HG03457 (cell line): ENCODE results near the gene SASH1.

Source experiments
- ATAC-seq: cut with Tn5 transposase; IDR thresholded peaks from one replicate; pipeline ENCODE4 v1.9.1; 2021; ENCODE audit warnings: moderate number of reproducible peaks; ENCODE audit not compliant: unreplicated experiment

Gene SASH1

GRCh38 chr6:148430897-148431296 lies 88.3 kb downstream of the SASH1 start:
- ATAC-seq, result no peak

- ATAC-seq, result no peak
Observed at GRCh38 chr6:148431413-148431812, 88.8 kb downstream of the SASH1 start.

GRCh38 chr6:148431840-148432239 lies 89.2 kb downstream of the SASH1 start:
- no peak for ATAC-seq

GRCh38 chr6:148432462-148433195 lies 90.0 kb downstream of the SASH1 start:
- no peak for ATAC-seq

- ATAC-seq, result no peak
Observed at GRCh38 chr6:148435386-148435785, 92.7 kb downstream of the SASH1 start.

- no peak for ATAC-seq
Observed at GRCh38 chr6:148436466-148436865, 93.8 kb downstream of the SASH1 start.

- ATAC-seq, result no peak
Observed at GRCh38 chr6:148438632-148439031, 96.0 kb downstream of the SASH1 start.

GRCh38 chr6:148440016-148440415 lies 97.4 kb downstream of the SASH1 start:
- ATAC-seq, result no peak

- no peak for ATAC-seq
Observed at GRCh38 chr6:148440877-148441453, 98.3 kb downstream of the SASH1 start.

GRCh38 chr6:148441454-148441911 lies 98.8 kb downstream of the SASH1 start:
- ATAC-seq, result no peak

- ATAC-seq, result no peak
Observed at GRCh38 chr6:148443798-148444560, 101.3 kb downstream of the SASH1 start.

GRCh38 chr6:148445116-148445515 lies 102.5 kb downstream of the SASH1 start:
- ATAC-seq, result no peak

GRCh38 chr6:148445620-148446019 lies 103.0 kb downstream of the SASH1 start:
- ATAC-seq, result no peak

GRCh38 chr6:148446681-148447080 lies 104.0 kb downstream of the SASH1 start:
- ATAC-seq, result no peak

GRCh38 chr6:148447521-148448230 lies 105.0 kb downstream of the SASH1 start:
- ATAC-seq, result no peak

- ATAC-seq, result no peak
Observed at GRCh38 chr6:148448369-148449012, 105.9 kb downstream of the SASH1 start.

GRCh38 chr6:148450866-148451265 lies 108.2 kb downstream of the SASH1 start:
- no peak for ATAC-seq

GRCh38 chr6:148451690-148452089 lies 109.1 kb downstream of the SASH1 start:
- no peak for ATAC-seq

- no peak for ATAC-seq
Observed at GRCh38 chr6:148452876-148453275, 110.2 kb downstream of the SASH1 start.

GRCh38 chr6:148453906-148454305 lies 111.3 kb downstream of the SASH1 start:
- no peak for ATAC-seq

GRCh38 chr6:148455225-148455624 lies 112.6 kb downstream of the SASH1 start:
- ATAC-seq, result no peak
